GM18511 (cell line): Measurements from ENCODE around the gene MAPK4.
"Not testable (repeated sequence)": the region's sequence is repeated elsewhere in the genome, so short reads cannot be mapped to it uniquely, and the experiment has no call there.

Experiments
- ATAC-seq: cut with Tn5 transposase; IDR thresholded peaks from one replicate; pipeline ENCODE4 v1.9.1; 2021; ENCODE audit warnings: mild to moderate bottlenecking, moderate library complexity; ENCODE audit not compliant: unreplicated experiment

Gene MAPK4

GRCh38 chr18:50748243-50749229, 188.6 kb downstream of the MAPK4 start:
- no peak for ATAC-seq

GRCh38 chr18:50749421-50749820, 189.5 kb downstream of the MAPK4 start:
- ATAC-seq = no peak

- ATAC-seq = no peak
Measured at GRCh38 chr18:50749945-50750344, 190.1 kb downstream of the MAPK4 start.

- no peak for ATAC-seq
Measured at GRCh38 chr18:50750546-50750945, 190.7 kb downstream of the MAPK4 start.

GRCh38 chr18:50751490-50751889, 191.6 kb downstream of the MAPK4 start:
- no peak for ATAC-seq

GRCh38 chr18:50751947-50752346, 192.1 kb downstream of the MAPK4 start:
- ATAC-seq = no peak

- no peak for ATAC-seq
Measured at GRCh38 chr18:50753311-50753710, 193.4 kb downstream of the MAPK4 start.

GRCh38 chr18:50754297-50754696, 194.4 kb downstream of the MAPK4 start:
- no peak for ATAC-seq

- no peak for ATAC-seq
Measured at GRCh38 chr18:50757358-50757757, 197.5 kb downstream of the MAPK4 start.

GRCh38 chr18:50769463-50769862, 209.6 kb downstream of the MAPK4 start:
- ATAC-seq = no peak

- ATAC-seq = no peak
Measured at GRCh38 chr18:50775207-50775606, 215.3 kb downstream of the MAPK4 start.

GRCh38 chr18:50775726-50776125, 215.8 kb downstream of the MAPK4 start:
- ATAC-seq = no peak

GRCh38 chr18:50776383-50776782, 216.5 kb downstream of the MAPK4 start:
- ATAC-seq = no peak

- ATAC-seq = not testable (repeated sequence)
Measured at GRCh38 chr18:50779021-50779420, 219.1 kb downstream of the MAPK4 start.
